SJCRH30 (cell line): ENCODE data around the gene CENPU. TPM values are rescaled to one million over a fixed set of nuclear protein-coding genes. Genes with fewer than 3 reads are reported as not detected.
"Not testable (repeated sequence)": the region's sequence is repeated elsewhere in the genome, so short reads cannot be mapped to it uniquely, and the experiment has no call there.

Source experiments
- DNase-seq, 2 experiments: peaks; one replicate each; pipeline ENCODE4 v3.0.0-alpha.2; 2015 to 2020
- H3K27ac ChIP-seq: fragments of 250-450 bp; sonication (Bioruptor Pico); 2 replicates; pipeline ENCODE4 v1.5.1; 2020; ENCODE audit warnings: mild to moderate bottlenecking, moderate library complexity
- H3K27me3 ChIP-seq: fragments of 250-450 bp; sonication (Bioruptor Pico); 2 replicates; pipeline ENCODE4 v1.5.1; 2020; ENCODE audit warnings: mild to moderate bottlenecking, moderate library complexity
- H3K36me3 ChIP-seq: fragments of 250-450 bp; sonication (Bioruptor Pico); 2 replicates; pipeline ENCODE4 v1.5.1; 2020; ENCODE audit warnings: mild to moderate bottlenecking, moderate library complexity
- H3K4me1 ChIP-seq: fragments of 250-450 bp; sonication (Bioruptor Pico); 2 replicates; pipeline ENCODE4 v1.5.1; 2020; ENCODE audit warnings: mild to moderate bottlenecking, moderate library complexity
- H3K4me3 ChIP-seq: fragments of 250-450 bp; sonication (Bioruptor Pico); 2 replicates; pipeline ENCODE4 v1.5.1; 2020; ENCODE audit warnings: mild to moderate bottlenecking, moderate library complexity
- H3K9me3 ChIP-seq: fragments of 250-450 bp; sonication (Bioruptor Pico); replicated peaks from 2 replicates; pipeline ENCODE4 v1.5.1; 2020; ENCODE audit warnings: mild to moderate bottlenecking, moderate library complexity
- total RNA-seq: library from RNA; depleted of rRNA; stranded (reverse); fragments of >200 nt; shearing (Covaris generic); gene quantifications from 2 replicates; pipeline ENCODE4 v1.2.3, GENCODE V29; 2014

The CENPU gene
- total RNA-seq, 1 experiment from 2014 or later = 59.4 TPM

- H3K9me3 ChIP-seq, H3K27ac ChIP-seq, H3K4me1 ChIP-seq, DNase-seq, H3K27me3 ChIP-seq, H3K36me3 ChIP-seq, H3K4me3 ChIP-seq: not testable (repeated sequence)
Measured at GRCh38 chr4:184741651-184742050, 7.8 kb upstream of the CENPU start.

- H3K9me3 ChIP-seq = no peaks in the 10 kb centered on the region
- no peak overlapping the region for H3K4me3 ChIP-seq
- no peaks in the 10 kb centered on the region for H3K27me3 ChIP-seq
- DNase-seq = no peak
- no peaks in the 10 kb centered on the region for H3K36me3 ChIP-seq
- no peak overlapping the region for H3K27ac ChIP-seq
- 0 out of 2 replicates have a peak, but pooled peaks cover under 1% of the 10 kb centered on the region for H3K4me1 ChIP-seq
Measured at GRCh38 chr4:184740980-184741391, 7.1 kb upstream of the CENPU start.

- DNase-seq, H3K9me3 ChIP-seq, H3K27me3 ChIP-seq, H3K27ac ChIP-seq, H3K4me3 ChIP-seq, H3K4me1 ChIP-seq, H3K36me3 ChIP-seq: not testable (repeated sequence)
Measured at GRCh38 chr4:184739575-184739974, 5.7 kb upstream of the CENPU start.

- H3K4me3 ChIP-seq = peak overlapping the region; percentile 73
Measured at GRCh38 chr4:184734758-184735157, 862 bp upstream of the CENPU start.

GRCh38 chr4:184732126-184732525, 1.8 kb downstream of the CENPU start:
- no peak overlapping the region for H3K27ac ChIP-seq
- no peaks in the 10 kb centered on the region for H3K9me3 ChIP-seq
- H3K4me1 ChIP-seq = peaks cover 3% of the 10 kb centered on the region; the same call in 1 of the 2 replicates
- H3K36me3 ChIP-seq = peaks cover 28% of the 10 kb centered on the region
- no peaks in the 10 kb centered on the region for H3K27me3 ChIP-seq
- no peak overlapping the region for H3K4me3 ChIP-seq
- DNase-seq = no peak

More at GRCh38 chr4:184734758-184735157, 862 bp upstream of the CENPU start:
- Histone ChIP-seq H3K27ac (peak overlapping the region; percentile 65), H3K9me3 (no peaks in the 10 kb centered on the region), H3K27me3 (no peaks in the 10 kb centered on the region), H3K4me1 (peaks cover 3% of the 10 kb centered on the region; the same call in 1 of the 2 replicates), H3K36me3 (peaks cover 7% of the 10 kb centered on the region)
- no peak for DNase-seq

- no peak for DNase-seq
- H3K27me3 ChIP-seq = no peaks in the 10 kb centered on the region
- no peaks in the 10 kb centered on the region for H3K9me3 ChIP-seq
- peaks cover 3% of the 10 kb centered on the region; the same call in 1 of the 2 replicates for H3K4me1 ChIP-seq
- no peak overlapping the region for H3K4me3 ChIP-seq
- H3K27ac ChIP-seq = no peak overlapping the region
- H3K36me3 ChIP-seq = peaks cover 33% of the 10 kb centered on the region
Measured at GRCh38 chr4:184731056-184731455, 2.8 kb downstream of the CENPU start.

- Histone ChIP-seq H3K36me3 (peaks cover 38% of the 10 kb centered on the region), H3K4me1 (peaks cover 3% of the 10 kb centered on the region; the same call in 1 of the 2 replicates), H3K4me3 (no peak overlapping the region), H3K9me3 (no peaks in the 10 kb centered on the region), H3K27ac (no peak overlapping the region), H3K27me3 (no peaks in the 10 kb centered on the region)
- DNase-seq = no peak
Measured at GRCh38 chr4:184729946-184730345, 4.0 kb downstream of the CENPU start.

- Histone ChIP-seq H3K4me3 (no peak overlapping the region), H3K9me3 (no peaks in the 10 kb centered on the region), H3K27ac (no peak overlapping the region), H3K4me1 (peaks cover 3% of the 10 kb centered on the region; the same call in 1 of the 2 replicates), H3K36me3 (peaks cover 47% of the 10 kb centered on the region), H3K27me3 (no peaks in the 10 kb centered on the region)
- no peak for DNase-seq
Measured at GRCh38 chr4:184728858-184729257, 5.0 kb downstream of the CENPU start.

GRCh38 chr4:184727430-184727829, 6.5 kb downstream of the CENPU start:
- Histone ChIP-seq H3K9me3 (no peaks in the 10 kb centered on the region), H3K4me3 (no peak overlapping the region), H3K27me3 (no peaks in the 10 kb centered on the region), H3K27ac (no peak overlapping the region), H3K36me3 (peaks cover 54% of the 10 kb centered on the region), H3K4me1 (peaks cover 1% of the 10 kb centered on the region; the same call in 1 of the 2 replicates)
- DNase-seq = no peak

GRCh38 chr4:184722798-184723197, 11.1 kb downstream of the CENPU start:
- Histone ChIP-seq H3K27ac (no peak overlapping the region), H3K36me3 (peaks cover 60% of the 10 kb centered on the region), H3K4me1 (no peaks in the 10 kb centered on the region), H3K27me3 (no peaks in the 10 kb centered on the region), H3K9me3 (no peaks in the 10 kb centered on the region), H3K4me3 (no peak overlapping the region)
- no peak for DNase-seq

- no peak for DNase-seq
- Histone ChIP-seq H3K36me3 (peaks cover 50% of the 10 kb centered on the region), H3K27me3 (no peaks in the 10 kb centered on the region), H3K4me3 (no peak overlapping the region), H3K4me1 (no peaks in the 10 kb centered on the region), H3K9me3 (no peaks in the 10 kb centered on the region), H3K27ac (no peak overlapping the region)
Measured at GRCh38 chr4:184721254-184721653, 12.6 kb downstream of the CENPU start.

GRCh38 chr4:184719407-184719806, 14.5 kb downstream of the CENPU start:
- no peak for DNase-seq
- Histone ChIP-seq H3K36me3 (peaks cover 46% of the 10 kb centered on the region), H3K4me1 (no peaks in the 10 kb centered on the region), H3K4me3 (no peak overlapping the region), H3K9me3 (no peaks in the 10 kb centered on the region), H3K27ac (no peak overlapping the region), H3K27me3 (no peaks in the 10 kb centered on the region)

- H3K9me3 ChIP-seq = no peaks in the 10 kb centered on the region
- no peak overlapping the region for H3K4me3 ChIP-seq
- peaks cover 28% of the 10 kb centered on the region for H3K36me3 ChIP-seq
- H3K4me1 ChIP-seq = no peaks in the 10 kb centered on the region
- no peak overlapping the region for H3K27ac ChIP-seq
- no peaks in the 10 kb centered on the region for H3K27me3 ChIP-seq
- no peak for DNase-seq
Measured at GRCh38 chr4:184715526-184715925, 18.4 kb downstream of the CENPU start.

GRCh38 chr4:184713887-184714286, 20.0 kb downstream of the CENPU start:
- no peak overlapping the region for H3K4me3 ChIP-seq
- H3K27ac ChIP-seq = no peak overlapping the region
- H3K36me3 ChIP-seq = peaks cover 34% of the 10 kb centered on the region
- no peaks in the 10 kb centered on the region for H3K27me3 ChIP-seq
- H3K9me3 ChIP-seq = no peaks in the 10 kb centered on the region
- no peaks in the 10 kb centered on the region for H3K4me1 ChIP-seq
- no peak for DNase-seq

- Histone ChIP-seq H3K4me3 (no peak overlapping the region), H3K27ac (no peak overlapping the region), H3K9me3 (no peaks in the 10 kb centered on the region), H3K4me1 (no peaks in the 10 kb centered on the region), H3K27me3 (no peaks in the 10 kb centered on the region), H3K36me3 (peaks cover 47% of the 10 kb centered on the region)
- no peak for DNase-seq
Measured at GRCh38 chr4:184712322-184712721, 21.6 kb downstream of the CENPU start.

GRCh38 chr4:184706453-184706852, 27.4 kb downstream of the CENPU start:
- Histone ChIP-seq H3K4me3 (no peak overlapping the region), H3K36me3 (peaks cover 85% of the 10 kb centered on the region), H3K27ac (no peak overlapping the region), H3K27me3 (no peaks in the 10 kb centered on the region), H3K9me3 (no peaks in the 10 kb centered on the region), H3K4me1 (no peaks in the 10 kb centered on the region)
- no peak for DNase-seq
